Caco-2 (cell line): Measurements from ENCODE around the gene BLOC1S2. TPM values are rescaled to one million over a fixed set of nuclear protein-coding genes. Genes with fewer than 3 reads are reported as not detected.
A peak's percentile ranks its signal among the peaks of the same experiment; 100 is the strongest.
"Not testable (repeated sequence)": the region's sequence is repeated elsewhere in the genome, so short reads cannot be mapped to it uniquely, and the experiment has no call there.

Source experiments
- BruUV-seq: library from RNA; stranded (reverse); fragments of 400-500 nt; replicated peaks from 2 replicates; lab custom pipeline; 2021; lab: Mats Ljungman, UMichigan
- CTCF ChIA-PET: fragments of 300-600 bp; sonication (Branson Sonifier 250); formaldehyde crosslinking; loops from one replicate; lab custom pipeline; 2022; ENCODE audit warnings: antibody characterized with exemption; lab: Charles Lee
- POLR2A ChIA-PET: fragments of 300-600 bp; sonication (Branson Sonifier 250); formaldehyde crosslinking; loops from one replicate; lab custom pipeline; 2022; ENCODE audit warnings: antibody characterized with exemption; lab: Charles Lee
- DNase-seq, 2 experiments: peaks; one replicate each; pipeline versions ENCODE4 v3.0.0 to v3.0.0-alpha.2; 2020 to 2022
- H3K27me3 ChIP-seq: replicated peaks from 2 replicates; pipeline ENCODE4 v1.6.0; 2011; ENCODE audit warnings: low read length; ENCODE audit not compliant: control insufficient read depth, insufficient read depth
- H3K36me3 ChIP-seq: 2 replicates; pipeline ENCODE4 v1.5.1; 2011; ENCODE audit warnings: low read length; ENCODE audit not compliant: control insufficient read depth, insufficient read depth
- H3K4me1 ChIP-seq: fragments of 250-450 bp; sonication (Bioruptor Pico); 2 replicates; pipeline ENCODE4 v1.5.1; 2020; ENCODE audit warnings: mild to moderate bottlenecking
- H3K4me3 ChIP-seq: 2 replicates; pipeline ENCODE4 v1.5.1; 2011; ENCODE audit warnings: low read depth, mild to moderate bottlenecking, control low read depth, low read length
- H3K9me3 ChIP-seq: fragments of 250-450 bp; sonication (Bioruptor Pico); 2 replicates; pipeline ENCODE4 v1.5.1; 2020; ENCODE audit warnings: mild to moderate bottlenecking, moderate library complexity
- H3K27ac Mint-ChIP-seq: one replicate; pipeline ENCODE4 v1.8.0; 2022; ENCODE audit warnings: mixed read lengths; ENCODE audit not compliant: unreplicated experiment
- H3K27me3 Mint-ChIP-seq: one replicate; pipeline ENCODE4 v1.8.0; 2022; ENCODE audit warnings: mixed read lengths; ENCODE audit not compliant: insufficient read depth, unreplicated experiment
- H3K36me3 Mint-ChIP-seq: one replicate; pipeline ENCODE4 v1.8.0; 2022; ENCODE audit warnings: mild to moderate bottlenecking, mixed read lengths; ENCODE audit not compliant: insufficient read depth, unreplicated experiment
- H3K4me1 Mint-ChIP-seq: one replicate; pipeline ENCODE4 v1.8.0; 2022; ENCODE audit warnings: low read depth, mixed read lengths; ENCODE audit not compliant: unreplicated experiment
- H3K4me3 Mint-ChIP-seq: one replicate; pipeline ENCODE4 v1.8.0; 2022; ENCODE audit warnings: mild to moderate bottlenecking, moderate library complexity, mixed read lengths; ENCODE audit not compliant: unreplicated experiment
- H3K9me3 Mint-ChIP-seq: one replicate; pipeline ENCODE4 v1.8.0; 2022; ENCODE audit warnings: mixed read lengths; ENCODE audit not compliant: unreplicated experiment
- intact Hi-C: fragments of 100-400 bp; cut with micrococcal nuclease; formaldehyde crosslinking; loops from one replicate; pipeline ENCODE4 v1.10.0; 2022; ENCODE audit not compliant: unreplicated experiment
- total RNA-seq: library from RNA; stranded (reverse); gene quantifications from 2 replicates; pipeline ENCODE4 v1.2.3, GENCODE V29; 2022
- TF ChIP-seq, protein P1 (sequence below), 2 experiments: fragments of 200-600 bp in 1 of 2; IDR thresholded peaks; 1 replicate in 1 of 2; 2 replicates in 1 of 2; pipeline versions ENCODE4 v1.5.1 to v1.8.0; 2011 to 2022; ENCODE audit warnings: antibody characterized with exemption in 1 of 2, control low read depth in 1 of 2, inconsistent platforms in 1 of 2, low read depth in 1 of 2, low read length in 1 of 2, mild to moderate bottlenecking in 1 of 2, moderate library complexity in 1 of 2; ENCODE audit not compliant: insufficient read depth in 1 of 2, severe bottlenecking in 1 of 2, unreplicated experiment in 1 of 2

The BLOC1S2 gene
- total RNA-seq, 1 experiment from 2014 or later = 51.9 TPM

DNA sequence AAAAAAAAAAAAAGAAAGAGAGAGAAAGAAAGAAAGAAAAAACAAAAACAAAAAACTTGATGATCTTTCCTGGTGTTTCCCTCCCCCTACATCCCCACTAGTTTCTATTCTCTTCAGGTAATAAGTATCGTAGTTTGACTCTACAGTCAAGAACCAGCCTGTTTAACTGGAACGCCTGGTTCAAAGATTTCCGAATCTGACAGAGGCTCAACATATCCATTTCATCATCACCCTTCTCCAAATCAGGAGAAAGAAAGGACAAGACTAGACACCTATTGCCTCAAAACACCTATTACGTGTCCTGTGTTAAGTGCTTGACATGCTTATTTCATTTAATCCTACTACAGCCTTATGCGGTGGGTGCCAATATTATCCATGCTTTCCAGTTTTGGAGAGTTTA lies 20.4 kb upstream of the BLOC1S2 start:
- Mint-ChIP-seq H3K27me3 (no peaks in the 10 kb centered on the region), H3K27ac (no peak overlapping the region), H3K4me1 (peaks cover 12% of the 10 kb centered on the region), H3K36me3 (no peaks in the 10 kb centered on the region), H3K9me3 (no peaks in the 10 kb centered on the region), H3K4me3 (no peak overlapping the region)
- Histone ChIP-seq H3K4me1 (peaks cover 13% of the 10 kb centered on the region), H3K36me3 (no peaks in the 10 kb centered on the region), H3K9me3 (no peaks in the 10 kb centered on the region), H3K4me3 (no peak overlapping the region), H3K27me3 (no peaks in the 10 kb centered on the region)
- POLR2A ChIA-PET = no interaction called here
- TF ChIP-seq, protein P1, sequence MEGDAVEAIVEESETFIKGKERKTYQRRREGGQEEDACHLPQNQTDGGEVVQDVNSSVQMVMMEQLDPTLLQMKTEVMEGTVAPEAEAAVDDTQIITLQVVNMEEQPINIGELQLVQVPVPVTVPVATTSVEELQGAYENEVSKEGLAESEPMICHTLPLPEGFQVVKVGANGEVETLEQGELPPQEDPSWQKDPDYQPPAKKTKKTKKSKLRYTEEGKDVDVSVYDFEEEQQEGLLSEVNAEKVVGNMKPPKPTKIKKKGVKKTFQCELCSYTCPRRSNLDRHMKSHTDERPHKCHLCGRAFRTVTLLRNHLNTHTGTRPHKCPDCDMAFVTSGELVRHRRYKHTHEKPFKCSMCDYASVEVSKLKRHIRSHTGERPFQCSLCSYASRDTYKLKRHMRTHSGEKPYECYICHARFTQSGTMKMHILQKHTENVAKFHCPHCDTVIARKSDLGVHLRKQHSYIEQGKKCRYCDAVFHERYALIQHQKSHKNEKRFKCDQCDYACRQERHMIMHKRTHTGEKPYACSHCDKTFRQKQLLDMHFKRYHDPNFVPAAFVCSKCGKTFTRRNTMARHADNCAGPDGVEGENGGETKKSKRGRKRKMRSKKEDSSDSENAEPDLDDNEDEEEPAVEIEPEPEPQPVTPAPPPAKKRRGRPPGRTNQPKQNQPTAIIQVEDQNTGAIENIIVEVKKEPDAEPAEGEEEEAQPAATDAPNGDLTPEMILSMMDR (IDR thresholded peaks at IDR 0.05; ENCODE audit: insufficient read depth in 1 of 2, low read depth in 1 of 2, low read length in 1 of 2, severe bottlenecking in 1 of 2, unreplicated experiment in 1 of 2) = no peak
- CTCF ChIA-PET = no interaction called here
- intact Hi-C loops = no loop called here
- BruUV-seq = no TSS peak
- no peak for DNase-seq

DNA sequence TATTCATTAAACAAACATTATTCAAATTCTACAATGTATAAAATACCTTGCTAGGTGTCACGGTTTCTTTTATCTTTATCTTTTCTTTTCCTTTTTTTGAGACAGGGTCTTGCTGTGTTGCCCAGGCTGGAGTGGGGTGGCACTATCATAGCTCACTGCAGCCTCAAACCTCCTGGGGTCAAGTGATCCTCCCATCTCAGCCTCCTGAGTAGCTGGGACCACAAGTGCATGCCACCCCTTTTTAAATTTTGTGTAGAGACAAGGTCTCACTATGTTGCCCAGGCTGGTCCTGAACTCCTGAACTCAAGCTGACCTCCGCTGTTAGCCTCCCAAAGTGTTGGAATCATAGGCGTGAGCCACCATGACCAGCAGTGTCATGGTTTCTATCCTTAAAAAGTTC lies 17.9 kb upstream of the BLOC1S2 start:
- H3K9me3 Mint-ChIP-seq = peaks cover 18% of the 10 kb centered on the region
- no peaks in the 10 kb centered on the region for H3K27me3 Mint-ChIP-seq
- intact Hi-C loops = no loop called here
- Histone ChIP-seq H3K4me1 (peaks cover 25% of the 10 kb centered on the region), H3K27me3 (no peaks in the 10 kb centered on the region), H3K9me3 (no peaks in the 10 kb centered on the region), H3K36me3 (no peaks in the 10 kb centered on the region), H3K4me3 (no peak overlapping the region)
- H3K4me3 Mint-ChIP-seq = no peak overlapping the region
- no peak overlapping the region for H3K27ac Mint-ChIP-seq
- DNase-seq = no peak
- peaks cover 23% of the 10 kb centered on the region for H3K4me1 Mint-ChIP-seq
- ChIA-PET POLR2A (interaction anchor here (0.5 kb wide), 1 partner anchor 49 kb away, joined by 4 read pairs; no protein-coding TSS in a partner anchor), CTCF (interaction anchor here (1.0 to 1.6 kb wide), 3 partner anchors 26 to 214 kb away, joined by 3 to 6 read pairs (median 5); partner anchors contain the start of gene PKD2L1)
- BruUV-seq = no TSS peak
- peaks cover 6% of the 10 kb centered on the region for H3K36me3 Mint-ChIP-seq
- TF ChIP-seq, protein P1 (IDR thresholded peaks at IDR 0.05; ENCODE audit: insufficient read depth in 1 of 2, low read depth in 1 of 2, low read length in 1 of 2, severe bottlenecking in 1 of 2, unreplicated experiment in 1 of 2) = no peak

DNA sequence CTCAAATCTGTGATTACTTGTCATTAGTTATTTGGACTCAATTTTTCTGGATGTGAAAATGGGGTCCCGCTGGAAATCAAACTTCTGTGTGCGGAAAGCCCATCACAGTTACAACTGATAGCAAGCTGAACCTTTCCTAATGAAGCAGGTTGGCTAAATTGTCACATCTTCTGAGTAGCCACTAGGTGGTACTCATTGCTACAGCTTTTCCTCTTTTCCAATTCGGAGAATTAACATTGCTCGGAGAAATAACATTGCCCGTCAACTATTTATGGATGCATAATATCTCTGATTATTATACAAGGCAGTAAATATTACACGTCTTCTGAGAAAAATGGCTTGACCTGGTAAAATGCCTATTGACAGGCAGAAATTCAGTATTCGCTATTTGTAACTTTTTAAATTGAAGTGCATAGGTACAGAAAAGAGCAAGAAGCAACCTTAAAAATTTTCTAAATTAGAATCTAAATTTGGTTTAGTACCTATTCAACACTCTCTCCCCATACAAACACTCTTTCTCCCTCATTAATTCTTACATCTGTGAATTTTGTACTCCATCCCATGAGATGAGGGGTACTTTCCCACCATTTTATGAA lies 17.3 kb upstream of the BLOC1S2 start:
- TF ChIP-seq, protein P1 (IDR thresholded peaks at IDR 0.05; ENCODE audit: insufficient read depth in 1 of 2, low read depth in 1 of 2, low read length in 1 of 2, severe bottlenecking in 1 of 2, unreplicated experiment in 1 of 2) = peak; percentile 59 to 70
- peaks cover 27% of the 10 kb centered on the region for H3K4me1 Mint-ChIP-seq
- ChIA-PET POLR2A (interaction anchor here (0.5 to 0.6 kb wide), 2 partner anchors 49 to 140 kb away, joined by 3 to 4 read pairs; no protein-coding TSS in a partner anchor), CTCF (interaction anchor here (0.6 to 1.6 kb wide), 8 partner anchors 17 to 420 kb away, joined by 3 to 6 read pairs (median 5); partner anchors contain the start of genes BLOC1S2 and PKD2L1)
- intact Hi-C loops = loop anchor here (1.0 to 2.0 kb wide), 3 partner anchors 35 to 205 kb away; no protein-coding TSS in a partner anchor
- H3K36me3 ChIP-seq = no peaks in the 10 kb centered on the region
- H3K27me3 ChIP-seq = no peaks in the 10 kb centered on the region
- peaks cover 29% of the 10 kb centered on the region for H3K4me1 ChIP-seq
- no peak overlapping the region for H3K4me3 Mint-ChIP-seq
- no peaks in the 10 kb centered on the region for H3K9me3 ChIP-seq
- no TSS peak for BruUV-seq
- H3K4me3 ChIP-seq = no peak overlapping the region
- no peak for DNase-seq
- H3K27ac Mint-ChIP-seq = no peak overlapping the region
- H3K36me3 Mint-ChIP-seq = peaks cover 6% of the 10 kb centered on the region
- H3K27me3 Mint-ChIP-seq = no peaks in the 10 kb centered on the region
- peaks cover 21% of the 10 kb centered on the region for H3K9me3 Mint-ChIP-seq

DNA sequence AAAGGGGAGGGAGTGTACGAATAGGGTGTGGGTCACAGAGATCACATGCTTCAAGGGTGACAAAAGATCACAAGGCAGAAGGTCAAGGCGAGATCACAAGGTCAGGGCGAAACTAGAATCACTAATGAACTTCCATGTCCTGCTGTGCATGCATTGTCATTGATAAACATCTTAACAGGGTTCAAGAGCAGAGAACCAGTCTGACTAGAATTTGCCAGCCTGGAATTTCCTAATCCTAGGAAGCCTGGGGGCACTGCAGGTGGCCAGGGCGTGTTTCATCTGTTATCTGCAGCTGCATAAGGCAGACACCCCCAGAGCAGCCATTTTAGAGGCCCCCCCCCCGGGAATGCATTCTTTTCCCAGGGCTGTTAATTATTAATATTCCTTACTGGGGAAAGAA lies 14.6 kb upstream of the BLOC1S2 start:
- H3K4me3 Mint-ChIP-seq, CTCF ChIA-PET, H3K27me3 Mint-ChIP-seq, BruUV-seq, H3K36me3 Mint-ChIP-seq, H3K4me3 ChIP-seq, POLR2A ChIA-PET, H3K36me3 ChIP-seq, H3K9me3 ChIP-seq, H3K27me3 ChIP-seq: not testable (repeated sequence)
- DNase-seq = peak; percentile 90
- intact Hi-C loops = loop anchor here (1.0 to 2.0 kb wide), 2 partner anchors 14 to 34 kb away; partner anchors contain the start of genes BLOC1S2 and CWF19L1
- H3K27ac Mint-ChIP-seq = peak overlapping the region; percentile 53
- H3K4me1 ChIP-seq = peaks cover 29% of the 10 kb centered on the region
- H3K4me1 Mint-ChIP-seq = peaks cover 27% of the 10 kb centered on the region
- peaks cover 21% of the 10 kb centered on the region for H3K9me3 Mint-ChIP-seq
